Fibroblast of upper back skin (primary cell): Measurements from ENCODE around the gene TMEM150C.
"Not testable (repeated sequence)": the region's sequence is repeated elsewhere in the genome, so short reads cannot be mapped to it uniquely, and the experiment has no call there.

ENCODE experiments used
- DNase-seq: peaks from one replicate; pipeline ENCODE4 v3.0.0-alpha.2; 2013

Gene TMEM150C

DNA sequence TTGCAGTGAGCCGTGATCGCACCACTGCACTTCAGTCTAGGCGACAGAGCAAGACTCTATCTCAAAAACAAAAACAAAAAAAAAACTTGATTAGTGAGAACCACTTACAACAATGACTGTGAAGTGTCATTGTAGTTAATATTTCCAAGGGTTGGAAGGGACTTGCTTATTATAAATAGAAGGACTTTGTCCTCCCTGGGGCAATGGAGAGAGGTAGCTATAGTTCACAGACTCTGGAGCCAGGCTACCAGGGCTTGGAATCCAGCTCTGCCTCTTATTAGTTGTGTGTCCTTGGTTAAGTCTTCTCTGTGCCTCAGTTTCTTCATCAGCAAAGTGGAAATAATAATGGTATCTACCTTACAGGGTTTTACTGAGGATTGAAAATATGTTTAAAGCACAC, 51.6 kb downstream of the TMEM150C start:
- DNase-seq, result no peak

DNA sequence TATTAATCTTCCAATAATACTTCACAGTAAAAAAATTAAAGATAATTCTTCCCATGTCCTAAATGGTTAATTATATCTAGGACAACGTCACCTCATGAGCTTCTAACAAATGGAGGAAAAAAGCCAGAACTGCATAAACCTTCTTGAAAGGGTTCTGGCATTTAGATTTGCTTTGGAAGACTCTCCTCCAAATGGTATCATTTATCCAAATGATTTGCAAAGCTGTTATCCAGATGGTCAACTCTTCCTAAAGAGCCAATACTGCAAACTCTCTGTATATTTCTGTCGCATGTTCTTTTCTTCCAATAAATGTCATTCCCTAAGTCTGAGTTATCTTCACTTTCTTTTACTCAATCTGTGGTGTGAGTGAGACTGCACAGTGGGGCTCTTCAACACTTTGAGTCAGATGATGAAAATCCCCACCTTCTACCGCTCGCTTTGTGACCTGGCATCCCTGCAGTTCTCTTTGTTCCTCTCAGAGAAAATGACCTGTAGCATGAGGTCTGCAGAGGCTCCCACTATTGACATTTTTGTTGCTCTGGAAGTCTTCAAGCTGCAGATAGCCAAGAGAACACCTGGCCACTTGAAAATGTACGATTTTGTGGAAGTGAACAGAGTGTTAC, 52.9 kb downstream of the TMEM150C start:
- no peak for DNase-seq

DNA sequence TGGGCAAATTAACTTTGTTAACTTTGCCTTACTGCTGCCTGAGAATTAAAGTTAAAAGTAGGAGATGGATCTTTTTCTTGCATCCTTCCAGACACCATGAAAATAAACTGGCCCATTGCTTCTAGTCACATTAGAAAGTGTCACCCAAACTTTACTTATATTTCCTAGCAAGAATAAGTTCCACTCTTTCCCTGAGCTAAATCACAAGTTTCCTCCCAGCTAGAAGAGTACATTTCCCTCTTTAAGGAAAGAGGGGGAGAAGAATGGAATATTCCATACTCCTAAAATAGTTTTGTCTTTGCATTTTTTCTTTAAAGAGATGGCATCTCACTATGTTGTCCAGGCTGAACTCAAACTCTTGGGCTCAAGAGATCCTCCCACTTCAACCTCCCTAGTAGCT, 53.8 kb downstream of the TMEM150C start:
- no peak for DNase-seq

DNA sequence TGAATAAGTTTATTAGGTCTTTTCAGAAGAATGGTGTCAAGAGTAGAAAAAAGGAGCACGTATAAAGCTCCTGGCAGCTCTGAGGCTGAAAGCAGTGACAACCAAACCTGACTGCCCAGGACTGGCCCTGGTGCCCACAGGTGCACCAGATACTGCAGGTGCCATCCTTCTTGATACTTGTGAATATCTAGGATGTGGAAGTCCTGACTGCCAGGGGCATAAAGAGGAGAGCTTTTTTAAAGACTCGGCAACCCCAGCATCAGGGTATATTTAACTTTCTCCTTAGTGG, 60.7 kb downstream of the TMEM150C start:
- DNase-seq, result no peak

DNA sequence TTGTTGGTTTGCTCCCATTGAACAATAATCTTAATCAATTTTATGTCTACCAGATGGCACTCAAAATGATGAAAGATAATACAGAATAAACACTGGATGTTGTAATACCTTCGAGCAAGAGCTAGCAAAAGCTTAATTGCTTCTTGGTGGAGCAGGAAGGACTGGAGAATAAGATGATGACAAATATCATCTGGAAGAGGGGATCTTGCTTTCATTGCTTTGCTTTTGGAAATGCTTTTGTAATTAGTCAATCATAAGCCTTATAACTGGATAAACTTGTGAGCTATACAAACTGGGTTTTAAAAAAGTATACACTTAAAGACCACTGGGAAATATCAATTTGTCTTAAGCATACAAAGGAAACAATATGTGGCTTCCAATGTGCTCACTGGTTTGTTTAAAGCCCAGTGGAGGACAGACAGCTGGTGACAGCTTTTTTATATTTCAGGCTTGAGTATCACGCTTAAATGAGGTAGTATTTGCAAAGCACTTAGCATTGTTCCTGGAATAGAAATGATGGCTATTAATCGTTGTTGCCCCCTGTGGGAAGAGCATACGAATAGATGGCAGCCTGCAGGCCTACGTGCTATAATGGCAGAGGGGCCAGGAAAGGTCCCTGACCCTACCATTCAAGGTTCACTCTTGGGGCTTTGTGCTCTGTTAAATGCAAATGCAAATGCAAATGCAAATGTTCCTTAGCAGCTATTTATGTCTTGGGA, 61.2 kb downstream of the TMEM150C start:
- peak; percentile 42 for DNase-seq

DNA sequence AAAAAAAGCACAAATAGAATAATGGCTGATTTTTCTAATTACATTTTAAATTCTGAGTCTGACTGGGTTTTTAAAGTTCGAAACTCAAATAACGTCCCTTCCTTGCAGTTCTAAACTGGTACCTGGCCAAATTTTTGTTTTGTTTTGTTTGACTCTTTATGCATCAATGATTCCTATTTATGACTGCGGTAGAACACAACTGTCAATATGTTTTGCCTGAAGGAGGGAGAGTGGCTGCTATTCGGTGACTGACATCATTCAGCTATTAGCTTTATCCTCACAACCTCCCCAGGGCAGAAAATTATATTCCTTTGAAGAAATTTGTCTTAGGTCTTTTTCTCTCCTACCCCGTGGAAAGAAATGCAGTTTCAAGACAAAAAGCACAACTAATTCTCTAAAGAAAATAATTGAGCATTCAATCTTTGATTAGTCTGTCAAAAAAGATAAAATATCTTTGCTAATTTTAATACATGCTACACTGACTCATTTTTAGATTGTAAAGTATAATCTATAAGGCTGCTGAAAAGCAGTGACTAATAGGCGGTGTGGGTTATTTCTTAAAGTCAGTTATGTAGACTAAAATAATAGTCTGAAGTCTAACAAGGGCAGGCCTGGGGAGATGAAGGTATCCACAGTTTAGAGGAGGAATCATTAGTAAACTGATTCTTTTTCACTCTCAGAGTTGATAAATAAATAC, 61.9 kb downstream of the TMEM150C start:
- DNase-seq, result peak; percentile 43

DNA sequence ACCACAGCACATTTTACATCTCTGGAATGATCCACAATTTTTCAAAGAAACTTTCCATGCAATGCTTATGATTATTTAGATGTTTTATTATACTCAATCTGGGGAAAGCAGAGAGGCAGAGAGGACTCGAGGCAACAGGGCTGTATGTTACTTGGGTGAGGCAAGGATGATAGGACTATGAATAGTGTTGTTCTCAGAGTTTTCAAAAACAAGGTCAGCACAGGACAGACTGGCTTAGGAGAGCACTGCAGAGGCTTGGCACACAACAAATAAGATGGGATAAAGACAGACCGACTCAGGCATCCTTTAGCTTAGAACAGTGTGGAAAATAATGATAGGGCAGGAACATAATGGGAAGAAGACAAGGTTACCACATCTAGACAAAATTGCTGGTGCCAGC, 65.4 kb downstream of the TMEM150C start:
- DNase-seq, result no peak

DNA sequence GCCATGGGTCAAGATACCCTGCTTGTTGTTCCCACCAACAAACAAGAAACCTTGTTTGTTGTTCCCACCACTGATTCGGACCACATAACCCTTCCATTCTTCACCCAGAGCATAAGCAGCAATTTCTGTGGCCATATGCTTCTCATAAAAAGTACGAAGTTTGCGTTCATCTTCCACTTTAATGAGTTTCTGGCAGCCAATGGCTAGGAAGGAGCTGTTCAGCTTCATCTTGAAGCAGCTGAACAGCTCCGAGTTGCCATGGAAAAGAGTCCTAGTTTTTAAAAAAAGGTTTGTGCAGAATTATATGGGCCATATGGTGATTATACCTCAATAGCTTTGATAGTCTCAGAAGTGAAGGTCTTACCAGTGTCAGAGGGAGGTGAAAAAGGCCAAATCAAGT, 66.1 kb downstream of the TMEM150C start:
- DNase-seq, result no peak

DNA sequence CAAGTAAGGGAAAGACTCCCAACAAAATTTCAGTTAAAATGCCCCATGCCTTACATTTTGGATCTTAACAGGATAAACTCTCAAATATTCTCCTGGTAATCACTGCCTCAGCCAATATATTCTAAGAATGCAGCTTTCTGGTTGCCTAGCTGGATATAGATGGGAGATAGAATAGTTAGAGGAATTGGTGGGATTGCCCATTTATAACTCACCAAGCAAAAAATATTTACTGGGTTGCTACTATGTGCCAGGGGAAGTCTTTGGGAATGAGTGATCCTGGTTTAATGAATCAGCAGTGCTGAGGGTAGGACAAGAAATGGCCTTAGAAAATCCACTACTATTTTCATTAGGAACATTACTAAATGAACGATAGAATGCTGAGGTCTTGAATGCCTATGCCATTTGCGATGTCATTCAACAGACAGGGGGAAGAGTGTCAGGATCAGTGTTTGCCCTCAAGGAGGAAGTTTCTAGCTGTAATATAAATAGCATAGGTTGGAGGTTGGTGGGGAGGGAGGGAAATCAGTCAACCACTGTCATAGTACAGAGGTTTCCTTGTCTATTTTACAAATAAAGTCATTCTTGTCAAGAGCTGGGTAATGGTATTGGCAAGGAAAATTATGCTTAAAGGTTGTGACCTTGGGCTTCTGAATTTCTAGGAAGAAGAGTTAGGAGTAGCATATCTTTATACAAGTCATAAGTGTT, 67.9 kb downstream of the TMEM150C start:
- DNase-seq, result peak; percentile 37

DNA sequence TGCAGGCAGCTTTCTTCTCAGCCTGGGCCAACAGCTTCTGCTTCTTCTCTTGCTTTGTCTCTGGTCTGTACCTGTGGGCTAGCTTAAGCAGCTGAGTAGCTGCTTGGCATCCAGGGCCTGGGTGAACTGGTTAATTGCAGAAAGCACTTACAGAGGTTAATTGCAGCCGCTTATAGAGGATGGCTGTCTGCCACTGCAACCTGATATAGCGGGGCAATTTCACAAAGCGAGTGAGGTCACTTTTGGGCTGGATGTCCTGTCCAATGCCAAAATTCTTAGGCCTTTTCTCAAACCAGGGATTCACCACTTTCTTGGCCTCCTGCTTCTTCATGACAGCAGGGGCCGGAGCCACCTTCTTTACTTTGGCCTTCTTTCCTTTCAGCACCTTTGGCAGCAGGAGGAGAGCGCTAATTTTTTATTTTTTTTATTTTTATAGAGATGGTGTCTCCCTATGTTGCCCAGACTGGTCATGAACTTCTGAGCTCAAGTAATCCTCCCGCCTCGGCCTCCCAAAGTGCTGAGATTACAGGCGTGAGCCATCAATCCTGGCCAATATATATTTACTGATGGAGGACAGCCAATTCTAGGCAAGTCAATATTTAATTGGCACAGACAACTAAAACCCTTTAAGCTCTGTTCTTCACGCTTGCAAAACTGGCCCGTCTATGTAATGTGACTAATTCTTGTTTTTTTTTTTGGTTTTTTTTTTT, 70.4 kb downstream of the TMEM150C start:
- DNase-seq, result no peak

DNA sequence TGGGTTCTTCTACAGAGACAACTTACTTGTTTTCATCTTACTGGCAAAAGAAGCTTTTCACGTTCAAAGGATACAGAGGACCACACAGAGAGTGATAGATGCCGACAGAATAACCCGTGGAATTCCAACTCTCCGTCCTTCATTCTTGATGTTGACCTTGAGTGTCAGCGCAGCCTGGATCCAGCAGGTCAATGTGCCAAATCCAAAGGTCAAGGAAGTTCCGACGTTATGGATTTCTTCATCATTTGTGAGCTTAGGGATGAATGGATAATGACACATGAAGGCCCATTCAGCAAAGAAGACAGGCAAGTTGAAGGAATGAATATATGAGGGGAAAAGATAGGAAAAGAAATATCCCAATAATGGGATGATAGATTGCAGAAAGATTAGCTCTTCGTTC, 71.8 kb downstream of the TMEM150C start:
- no peak for DNase-seq

DNA sequence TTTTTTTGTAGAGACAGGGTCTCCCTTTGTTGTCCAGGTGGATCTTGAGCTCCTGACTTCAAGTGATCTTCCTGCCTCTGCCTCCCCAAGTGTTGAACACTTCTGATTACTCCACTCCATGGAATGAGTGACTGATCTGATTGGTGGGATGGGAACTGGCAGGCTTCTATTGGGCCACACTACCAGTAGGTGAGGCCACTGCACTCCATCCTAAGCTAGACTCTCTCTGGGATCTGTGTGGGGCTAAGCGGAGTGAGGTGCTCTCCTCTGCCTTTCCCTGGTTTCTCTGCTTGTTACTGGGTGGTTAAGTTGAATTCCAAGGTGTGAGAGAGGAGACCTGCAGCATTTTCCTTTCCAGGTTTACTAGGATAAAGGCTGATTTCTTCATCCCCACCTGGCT, 72.7 kb downstream of the TMEM150C start:
- no peak for DNase-seq

DNA sequence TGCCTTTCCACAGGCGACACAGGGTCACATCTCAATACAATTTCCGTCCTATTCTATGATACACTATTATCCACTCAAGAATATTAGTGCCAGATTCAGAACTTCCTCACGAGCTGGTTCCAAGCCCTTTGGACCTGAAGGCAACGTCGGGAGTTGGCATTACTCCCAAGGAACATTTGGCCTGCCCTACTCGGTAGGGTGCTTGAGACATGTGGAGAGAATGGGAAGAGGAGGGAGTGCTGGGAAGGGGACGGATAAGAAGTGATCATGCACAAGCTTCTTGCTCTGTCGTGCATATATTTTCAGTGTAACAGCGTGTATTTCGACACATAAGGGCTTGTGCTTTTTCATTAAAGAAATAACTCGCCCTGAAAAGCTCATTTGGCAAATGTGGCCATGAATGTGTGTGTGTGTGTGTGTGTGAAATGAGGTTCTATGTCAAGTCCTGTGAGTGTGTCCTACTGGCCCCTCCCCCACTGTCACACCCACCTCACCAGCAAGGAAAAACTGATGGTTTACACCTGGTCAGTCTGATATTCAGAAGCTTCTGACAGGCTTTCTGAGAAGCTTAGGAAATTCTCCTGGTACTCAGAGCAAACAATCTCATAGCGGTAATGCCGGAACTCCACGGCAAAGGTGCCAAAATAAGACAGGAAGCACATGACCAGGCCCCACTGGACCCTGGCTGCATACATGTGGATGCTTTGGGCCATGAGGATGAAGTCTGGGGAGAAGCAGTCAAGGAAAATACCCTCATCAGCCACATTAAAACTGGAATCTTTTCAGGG, 76.6 kb downstream of the TMEM150C start:
- DNase-seq, result no peak

DNA sequence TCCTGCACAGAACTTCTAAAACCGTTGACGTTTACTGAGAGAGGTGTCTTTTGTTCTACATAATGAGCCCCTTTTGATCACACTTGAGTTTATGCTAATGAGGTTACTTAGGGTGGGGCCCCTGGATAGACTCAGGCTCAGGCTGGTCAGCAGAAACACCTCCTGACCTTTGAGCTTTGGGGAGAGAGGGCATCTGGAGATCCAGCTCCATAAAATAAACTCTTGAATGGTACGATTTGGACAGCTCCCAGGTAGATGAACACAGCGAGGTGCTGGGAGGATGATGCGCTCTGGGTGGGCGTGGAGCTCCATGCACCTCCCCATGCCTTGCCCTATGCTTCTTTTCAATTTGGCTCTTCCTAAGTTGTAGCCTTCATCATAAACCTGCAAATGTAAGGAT, 79.4 kb downstream of the TMEM150C start:
- DNase-seq, result no peak

DNA sequence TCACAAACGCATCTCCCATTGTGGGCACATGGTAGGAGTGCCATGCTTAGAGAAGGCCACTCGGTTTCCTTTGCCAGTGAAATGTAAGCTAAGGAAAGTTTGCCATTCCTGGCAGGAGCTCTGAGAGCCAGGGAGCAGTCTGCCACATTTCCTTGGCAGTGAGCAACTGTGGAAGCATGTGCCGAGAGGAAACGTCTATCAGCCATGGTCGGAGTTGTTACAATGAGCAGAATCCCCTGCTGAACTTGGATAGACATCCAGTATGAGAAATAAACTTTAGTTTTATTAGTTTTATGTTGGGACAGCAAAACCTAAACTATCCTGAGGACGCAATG, 80.3 kb downstream of the TMEM150C start:
- no peak for DNase-seq

DNA sequence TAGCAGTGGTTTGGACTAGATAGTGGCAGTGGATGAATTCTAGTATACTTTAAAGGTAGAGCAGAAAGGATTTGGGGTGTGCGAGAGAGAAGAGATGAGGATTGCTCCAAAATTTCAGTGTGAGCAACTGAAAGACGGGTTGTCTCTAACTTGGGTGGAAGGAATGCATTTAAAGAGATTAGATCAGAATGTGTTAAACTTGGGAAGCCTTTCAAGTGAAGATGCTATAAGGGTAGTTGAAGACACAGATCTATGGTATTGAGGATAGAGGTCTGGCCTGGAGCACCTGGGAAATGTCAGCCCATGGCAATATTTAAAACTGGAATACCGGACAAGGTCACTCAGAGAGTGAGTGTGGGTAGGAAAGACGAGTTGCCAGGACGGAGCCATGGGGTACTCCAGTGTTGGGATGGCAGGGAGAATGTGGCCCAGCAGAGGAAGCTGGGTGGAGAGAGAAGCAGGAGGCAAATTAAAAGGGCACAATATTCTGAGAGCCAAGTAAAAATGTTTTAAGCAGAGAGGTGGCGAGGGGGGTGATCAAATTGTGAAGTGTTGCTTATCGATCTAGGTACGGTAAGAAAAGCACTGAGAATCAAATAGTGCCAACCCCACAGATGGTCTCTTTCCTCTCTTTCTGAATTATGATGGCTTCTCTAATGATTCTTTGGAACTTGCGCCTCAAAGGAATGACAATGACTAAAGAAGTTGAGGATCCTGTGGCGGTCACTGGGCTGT, 80.8 kb downstream of the TMEM150C start:
- no peak for DNase-seq

DNA sequence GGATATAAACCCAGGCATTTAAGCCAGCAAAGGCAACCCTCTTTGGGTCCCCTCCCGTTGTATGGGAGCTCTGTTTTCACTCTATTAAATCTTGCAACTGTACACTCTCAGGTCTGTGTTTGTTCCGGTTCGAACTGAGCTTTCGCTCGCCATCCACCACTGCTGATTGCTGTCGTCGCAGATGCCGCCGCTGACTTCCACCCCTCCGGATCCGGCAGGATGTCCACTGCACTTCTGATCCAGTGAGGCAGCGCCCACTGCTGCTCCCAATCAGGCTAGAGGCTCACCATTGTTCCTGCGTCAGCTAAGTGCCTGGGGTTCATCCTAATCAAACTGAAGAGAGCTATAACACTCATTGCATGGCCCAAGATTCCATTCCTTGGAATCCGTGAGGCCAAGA, 82.2 kb downstream of the TMEM150C start:
- DNase-seq, result no peak

DNA sequence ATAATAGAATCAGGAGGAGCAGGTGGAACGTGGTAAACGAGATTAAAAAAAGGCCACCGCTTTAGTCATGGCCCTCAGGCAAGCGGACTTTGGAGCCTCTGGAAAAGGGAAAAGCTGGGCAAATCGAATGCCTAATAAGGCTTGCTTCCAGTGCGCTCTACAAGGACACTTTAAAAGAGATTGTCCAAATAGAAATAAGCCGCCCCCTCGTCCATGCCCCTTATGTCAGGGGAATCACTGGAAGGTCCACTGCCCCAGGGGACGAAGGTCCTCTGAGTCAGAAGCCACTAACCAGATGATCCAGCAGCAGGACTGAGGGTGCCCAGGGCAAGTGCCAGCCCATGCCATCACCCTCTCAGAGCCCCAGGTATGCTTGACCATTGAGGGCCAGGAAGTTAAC, 84.3 kb downstream of the TMEM150C start:
- not testable (repeated sequence) for DNase-seq

DNA sequence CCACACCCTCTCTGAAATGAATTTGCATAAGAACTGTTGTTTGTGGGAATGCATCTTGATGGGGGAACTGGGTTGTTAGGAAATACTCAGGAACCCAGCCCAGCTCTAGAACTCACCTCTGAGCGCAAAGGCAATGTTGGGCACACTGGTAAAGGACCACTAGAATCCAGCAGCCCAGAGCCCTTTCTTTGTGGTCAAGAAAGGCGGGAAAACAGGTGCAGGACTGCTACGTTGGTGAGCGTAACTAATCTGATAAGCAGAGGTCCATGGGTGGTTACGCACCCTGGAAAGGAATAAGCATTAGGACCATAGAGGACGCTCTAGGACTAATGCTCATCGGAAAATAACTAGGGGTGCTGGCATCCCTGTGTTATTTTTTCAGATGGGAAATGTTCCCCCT, 85.9 kb downstream of the TMEM150C start:
- not testable (repeated sequence) for DNase-seq

DNA sequence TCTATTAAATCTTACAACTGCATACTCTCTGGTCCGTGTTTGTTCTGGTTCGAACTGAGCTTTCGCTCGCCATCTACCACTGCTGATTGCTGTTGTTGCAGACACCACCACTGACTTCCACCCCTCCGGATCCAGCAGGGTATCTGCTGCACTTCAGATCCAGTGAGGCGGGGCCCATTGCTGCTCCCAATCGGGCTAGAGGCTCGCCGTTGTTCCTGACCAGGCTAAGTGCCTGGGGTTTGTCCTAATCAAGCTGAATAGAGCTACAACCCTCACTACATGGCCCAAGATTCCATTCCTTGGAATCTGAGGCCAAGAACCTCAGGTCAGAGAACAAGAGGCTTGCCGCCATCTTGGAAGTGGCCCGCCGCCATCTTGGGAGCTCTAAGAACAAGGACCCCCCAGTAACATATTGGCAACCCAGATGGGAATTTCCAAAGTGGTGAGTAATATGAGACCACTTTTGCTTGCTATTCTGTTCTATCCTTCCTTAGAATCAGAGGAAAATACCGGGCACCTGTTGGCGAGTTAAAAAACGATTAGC, 88.1 kb downstream of the TMEM150C start:
- DNase-seq, result no peak

DNA sequence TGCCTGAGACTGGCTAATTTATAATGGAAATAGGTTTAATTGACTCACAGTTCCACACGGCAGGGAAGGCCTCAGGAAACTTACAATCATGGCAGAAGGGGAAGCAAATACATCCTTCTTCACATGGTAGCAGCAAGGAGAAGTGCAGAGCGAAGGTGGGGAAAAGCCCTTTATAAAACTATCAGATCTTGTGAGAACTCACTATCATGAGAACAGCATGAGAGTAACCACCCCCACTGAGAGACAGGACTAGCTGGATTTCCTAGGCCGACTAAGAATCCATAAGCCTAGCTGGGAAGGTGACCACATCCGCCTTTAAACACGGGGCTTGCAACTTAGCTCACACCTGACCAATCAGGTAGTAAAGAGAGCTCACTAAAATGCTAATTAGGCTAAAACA, 88.7 kb downstream of the TMEM150C start:
- DNase-seq, result not testable (repeated sequence)
